DOHH2 (cell line): ENCODE data around the gene TGM3.

Source experiments
- EZH2phosphoT487 ChIP-seq: fragments of 200-600 bp; sonication (generic); IDR thresholded peaks from 2 replicates; pipeline ENCODE4 v1.6.1; 2017; ENCODE audit warnings: borderline replicate concordance, mild to moderate bottlenecking, antibody characterized with exemption, low read length, moderate library complexity, mixed read lengths
- TF ChIP-seq, protein P1 (sequence below): fragments of 200-600 bp; sonication (generic); IDR thresholded peaks from one replicate; pipeline ENCODE4 v1.5.1; 2014; ENCODE audit warnings: antibody characterized with exemption, mild to moderate bottlenecking, low read depth, low read length; ENCODE audit not compliant: poor library complexity, severe bottlenecking

DNA sequence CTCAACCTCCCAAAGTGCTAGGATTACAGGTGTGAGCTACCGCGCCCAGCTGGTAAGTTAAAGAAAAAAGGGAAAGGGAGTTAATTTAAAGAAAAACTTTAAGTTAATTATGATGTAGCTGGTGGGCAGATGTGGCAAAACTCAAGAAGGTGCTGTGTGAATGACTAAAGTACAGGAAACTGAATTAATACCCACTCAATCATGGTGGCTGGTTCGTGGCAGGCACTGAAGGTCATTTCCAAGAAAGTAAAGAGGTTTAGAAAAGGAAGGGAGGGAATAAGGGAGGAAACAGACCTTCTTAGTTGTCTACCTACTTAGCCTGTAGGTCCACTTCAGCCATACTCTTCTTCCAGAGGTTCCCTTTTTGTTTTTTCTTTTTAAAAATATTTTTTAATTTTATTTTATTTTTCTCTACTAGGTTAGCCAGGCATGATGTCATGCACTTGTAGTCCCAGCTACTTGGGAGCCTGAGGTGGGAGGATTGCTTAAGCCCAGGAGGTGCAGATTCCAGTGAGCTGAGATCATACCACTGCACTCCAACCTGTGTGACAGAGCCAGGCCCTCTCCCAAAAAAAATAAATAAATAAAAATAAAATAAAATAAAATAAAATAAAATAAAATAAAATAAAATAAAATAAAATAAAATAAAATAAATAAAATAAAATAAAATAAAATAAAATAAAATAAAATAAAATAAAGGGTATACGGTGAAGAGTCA, 11.9 kb upstream of the TGM3 start:
- TF ChIP-seq, protein P1, sequence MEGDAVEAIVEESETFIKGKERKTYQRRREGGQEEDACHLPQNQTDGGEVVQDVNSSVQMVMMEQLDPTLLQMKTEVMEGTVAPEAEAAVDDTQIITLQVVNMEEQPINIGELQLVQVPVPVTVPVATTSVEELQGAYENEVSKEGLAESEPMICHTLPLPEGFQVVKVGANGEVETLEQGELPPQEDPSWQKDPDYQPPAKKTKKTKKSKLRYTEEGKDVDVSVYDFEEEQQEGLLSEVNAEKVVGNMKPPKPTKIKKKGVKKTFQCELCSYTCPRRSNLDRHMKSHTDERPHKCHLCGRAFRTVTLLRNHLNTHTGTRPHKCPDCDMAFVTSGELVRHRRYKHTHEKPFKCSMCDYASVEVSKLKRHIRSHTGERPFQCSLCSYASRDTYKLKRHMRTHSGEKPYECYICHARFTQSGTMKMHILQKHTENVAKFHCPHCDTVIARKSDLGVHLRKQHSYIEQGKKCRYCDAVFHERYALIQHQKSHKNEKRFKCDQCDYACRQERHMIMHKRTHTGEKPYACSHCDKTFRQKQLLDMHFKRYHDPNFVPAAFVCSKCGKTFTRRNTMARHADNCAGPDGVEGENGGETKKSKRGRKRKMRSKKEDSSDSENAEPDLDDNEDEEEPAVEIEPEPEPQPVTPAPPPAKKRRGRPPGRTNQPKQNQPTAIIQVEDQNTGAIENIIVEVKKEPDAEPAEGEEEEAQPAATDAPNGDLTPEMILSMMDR, result no peak
- no peak for TF ChIP-seq EZH2phosphoT487
